ENCODE measurements around the gene PLEKHM2. TPM values are rescaled to one million over a fixed set of nuclear protein-coding genes. Genes with fewer than 3 reads are reported as not detected.

Gene PLEKHM2
- total and polyA plus RNA-seq, 4 donors, result 32.5 to 79.2 (median 63.1) TPM

DNA sequence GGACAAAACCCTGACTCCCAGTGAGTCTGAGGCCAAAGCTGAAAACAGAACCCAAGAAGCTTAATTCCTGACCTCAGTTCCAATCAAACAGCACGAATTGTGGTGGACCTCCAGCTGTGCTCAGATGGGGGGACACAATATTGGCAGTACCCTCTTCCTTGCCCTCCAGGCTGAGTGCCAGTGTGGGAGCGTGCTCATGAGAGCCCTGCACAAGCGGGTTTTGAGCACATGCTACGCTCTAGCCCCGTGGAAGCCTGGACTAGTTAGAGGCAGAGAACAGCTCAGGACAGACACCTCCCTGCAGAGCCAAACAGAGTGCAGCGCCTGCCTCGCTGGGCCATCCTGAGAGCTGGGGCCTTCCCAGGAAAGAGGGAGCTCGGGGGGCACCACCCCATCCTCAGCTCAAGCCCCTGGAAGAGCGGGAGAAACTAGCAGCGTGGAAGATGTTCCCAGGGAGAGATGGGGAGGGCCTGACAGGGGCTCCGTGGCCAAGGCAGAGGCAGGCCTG is 49.2 kb downstream of the PLEKHM2 start:
- H3K36me3 ChIP-seq (ENCODE audit: control insufficient read depth in 4 of 4, insufficient read depth in 4 of 4, low read length in 4 of 4), result peaks cover 1 to 58% (median 14%) of the 10 kb centered on the region in 4 donors

GRCh38 chr1:15733726-15734226 is 49.7 kb downstream of the PLEKHM2 start:
- peaks cover 0 to 14% (median 7%) of the 10 kb centered on the region in 5 donors for H3K4me1 ChIP-seq (ENCODE audit: control insufficient read depth in 5 of 5, insufficient read depth in 5 of 5, low read length in 5 of 5)
- H3K4me3 ChIP-seq, result no peak overlapping the region
- no peak overlapping the region for H3K9ac ChIP-seq (ENCODE audit: insufficient read depth in 1 of 2, low read length in 2 of 2)
- no peaks in the 10 kb centered on the region for H3K27me3 ChIP-seq (ENCODE audit: control insufficient read depth in 3 of 3, insufficient read depth in 3 of 3, low read length in 2 of 3)
- H3K27ac ChIP-seq (ENCODE audit: low read depth in 1 of 2, low read length in 1 of 2), result no peak overlapping the region
- no peak for ATAC-seq (ENCODE audit: insufficient read depth, low FRiP score)
- TF ChIP-seq CTCF (IDR thresholded peaks at IDR 0.05; ENCODE audit: control extremely low read depth, extremely low read depth), result no peak
- 95% methylated on average over 27 of the region's 27 CpGs for WGBS, 2 donors
- DNase-seq, result peak in 1 of 3 donors; percentile 9
- peaks cover 0 to 53% (median 12%) of the 10 kb centered on the region in 4 donors for H3K36me3 ChIP-seq (ENCODE audit: control insufficient read depth in 4 of 4, insufficient read depth in 4 of 4, low read length in 4 of 4)
- no peaks in the 10 kb centered on the region for H3K9me3 ChIP-seq (ENCODE audit: control insufficient read depth in 4 of 4, insufficient read depth in 3 of 4, low read length in 3 of 4)

More for the DNA sequence above, 49.2 kb downstream of the PLEKHM2 start:
- WGBS, 2 donors, result 93 to 94% methylated on average over 11 of the region's 11 CpGs
- TF ChIP-seq CTCF (IDR thresholded peaks at IDR 0.05; ENCODE audit: control extremely low read depth, extremely low read depth), result no peak
- H3K27me3 ChIP-seq (ENCODE audit: control insufficient read depth in 3 of 3, insufficient read depth in 3 of 3, low read length in 2 of 3), result no peaks in the 10 kb centered on the region
- H3K4me1 ChIP-seq (ENCODE audit: control insufficient read depth in 5 of 5, insufficient read depth in 5 of 5, low read length in 5 of 5), result peaks cover 0 to 14% (median 7%) of the 10 kb centered on the region in 5 donors
- H3K27ac ChIP-seq (ENCODE audit: low read depth in 1 of 2, low read length in 1 of 2), result no peak overlapping the region
- H3K4me3 ChIP-seq, result no peak overlapping the region
- no peaks in the 10 kb centered on the region for H3K9me3 ChIP-seq (ENCODE audit: control insufficient read depth in 4 of 4, insufficient read depth in 3 of 4, low read length in 3 of 4)
- peak in 1 of 3 donors; percentile 11 for DNase-seq
- H3K9ac ChIP-seq (ENCODE audit: insufficient read depth in 1 of 2, low read length in 2 of 2), result no peak overlapping the region
- ATAC-seq (ENCODE audit: insufficient read depth, low FRiP score), result no peak

- no peak overlapping the region for H3K27ac ChIP-seq (ENCODE audit: low read depth in 1 of 2, low read length in 1 of 2)
- peaks cover 0 to 50% (median 9%) of the 10 kb centered on the region in 4 donors for H3K36me3 ChIP-seq (ENCODE audit: control insufficient read depth in 4 of 4, insufficient read depth in 4 of 4, low read length in 4 of 4)
- peak in 1 of 3 donors; percentile 9 for DNase-seq
- ATAC-seq (ENCODE audit: insufficient read depth, low FRiP score), result no peak
- no peak overlapping the region for H3K4me3 ChIP-seq
- peaks cover 0 to 14% (median 7%) of the 10 kb centered on the region in 5 donors for H3K4me1 ChIP-seq (ENCODE audit: control insufficient read depth in 5 of 5, insufficient read depth in 5 of 5, low read length in 5 of 5)
- no peak overlapping the region for H3K9ac ChIP-seq (ENCODE audit: insufficient read depth in 1 of 2, low read length in 2 of 2)
- H3K27me3 ChIP-seq (ENCODE audit: control insufficient read depth in 3 of 3, insufficient read depth in 3 of 3, low read length in 2 of 3), result no peaks in the 10 kb centered on the region
- no peaks in the 10 kb centered on the region for H3K9me3 ChIP-seq (ENCODE audit: control insufficient read depth in 4 of 4, insufficient read depth in 3 of 4, low read length in 3 of 4)
- WGBS, 2 donors, result 84 to 86% methylated on average over 13 of the region's 13 CpGs
- TF ChIP-seq CTCF (IDR thresholded peaks at IDR 0.05; ENCODE audit: control extremely low read depth, extremely low read depth), result no peak
Observed at GRCh38 chr1:15734296-15734695, 50.2 kb downstream of the PLEKHM2 start.
